ENCODE measurements around the gene EFR3B.

Gene EFR3B

GRCh38 chr2:25197336-25198208 is 155.7 kb downstream of the EFR3B start:
- DNase-seq, result no peak

DNA sequence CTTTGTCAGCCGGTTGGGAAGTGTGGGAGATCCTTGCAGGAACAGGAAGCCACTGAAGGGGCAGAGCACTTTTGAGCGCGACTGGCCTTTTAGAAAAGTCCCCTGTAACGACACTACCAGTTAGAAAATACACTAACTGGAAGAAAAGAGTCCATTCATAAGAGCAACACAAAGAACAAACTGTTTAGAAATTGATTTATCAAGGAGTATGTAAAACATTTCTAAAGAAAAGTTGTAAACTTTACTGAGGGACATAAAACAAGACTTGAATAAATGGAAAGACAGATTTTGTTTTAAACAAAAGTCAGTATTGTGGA is 156.3 kb downstream of the EFR3B start:
- no peak for DNase-seq

DNA sequence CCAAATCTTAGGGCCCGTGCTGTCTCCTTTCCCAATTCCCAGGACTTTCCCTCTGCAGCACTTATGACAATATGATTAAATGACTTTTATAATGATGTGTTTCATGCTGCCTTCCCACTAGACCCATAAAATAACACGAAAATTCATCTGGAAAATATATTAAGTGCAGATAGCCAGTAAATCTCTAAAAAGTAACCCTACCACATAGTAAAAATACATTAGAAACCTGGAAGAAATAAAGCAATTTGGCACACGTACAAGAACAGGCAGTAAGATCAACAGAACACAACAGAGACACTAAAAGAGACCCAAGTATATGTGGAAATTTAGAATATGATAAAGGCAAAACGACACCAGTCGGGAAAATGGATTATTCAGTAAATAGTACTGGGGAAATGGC is 156.7 kb downstream of the EFR3B start:
- no peak for DNase-seq

GRCh38 chr2:25201265-25201664 is 159.4 kb downstream of the EFR3B start:
- no peak for DNase-seq

DNA sequence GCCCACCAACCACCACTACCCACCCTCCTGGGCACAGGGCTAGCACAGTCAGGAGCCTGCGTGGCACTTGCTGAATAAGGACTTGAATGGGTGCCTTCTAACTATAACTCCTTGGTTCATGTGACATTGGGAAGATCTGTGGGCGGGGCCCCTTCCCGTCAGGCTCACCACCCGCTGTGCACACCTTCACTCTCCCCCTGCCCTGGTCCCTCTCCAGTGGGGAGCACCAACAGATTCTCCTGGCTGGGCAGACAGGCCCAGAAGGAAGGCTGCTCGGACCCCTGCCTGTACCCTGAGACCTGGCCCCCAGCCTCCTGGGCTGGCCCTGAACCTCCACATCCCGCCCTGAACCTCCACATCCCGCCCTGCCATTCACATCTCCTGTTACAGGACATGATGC is 159.9 kb downstream of the EFR3B start:
- no peak for DNase-seq

GRCh38 chr2:25202275-25202674 is 160.4 kb downstream of the EFR3B start:
- DNase-seq, result no peak

GRCh38 chr2:25204190-25204838 is 162.4 kb downstream of the EFR3B start:
- DNase-seq, result no peak

GRCh38 chr2:25207078-25207545 is 165.2 kb downstream of the EFR3B start:
- DNase-seq, result no peak
